GM23338 (cell line): ENCODE results near the gene ZNF511. TPM values are rescaled to one million over a fixed set of nuclear protein-coding genes. Genes with fewer than 3 reads are reported as not detected.

ENCODE experiments used
- ATAC-seq: fragments of 200-7000 bp; cut with Tn5 transposase; 3 replicates; pipeline ENCODE4 v1.9.1; 2020
- DNase-seq: peaks from one replicate; pipeline ENCODE4 v3.0.0-alpha.2; 2015; ENCODE audit warnings: low spot score
- H2AFZ ChIP-seq: fragments of 200-600 bp; sonication (generic); 2 replicates; pipeline ENCODE4 v1.8.0; 2016; ENCODE audit warnings: antibody characterized with exemption, mild to moderate bottlenecking, moderate library complexity
- H3F3A ChIP-seq: fragments of 200-600 bp; sonication (generic); replicated peaks from 2 replicates; pipeline ENCODE4 v1.8.0; 2017; ENCODE audit warnings: antibody characterized with exemption, mixed run types, low read depth
- H3K27ac ChIP-seq: fragments of 200-600 bp; sonication (generic); 2 replicates; pipeline ENCODE4 v1.6.1; 2016; ENCODE audit warnings: low read depth
- H3K27me3 ChIP-seq: fragments of 200-600 bp; sonication (generic); 2 replicates; pipeline ENCODE4 v1.8.0; 2016; ENCODE audit warnings: mild to moderate bottlenecking, mixed run types, moderate library complexity; ENCODE audit not compliant: insufficient read depth
- H3K36me3 ChIP-seq: fragments of 200-600 bp; sonication (generic); 2 replicates; pipeline ENCODE4 v1.8.0; 2016; ENCODE audit warnings: mild to moderate bottlenecking; ENCODE audit not compliant: insufficient read depth
- H3K4me1 ChIP-seq: fragments of 200-600 bp; sonication (generic); 2 replicates; pipeline ENCODE4 v1.8.0; 2016; ENCODE audit warnings: mild to moderate bottlenecking, moderate library complexity; ENCODE audit not compliant: insufficient read depth
- H3K4me2 ChIP-seq: fragments of 200-600 bp; sonication (generic); 2 replicates; pipeline ENCODE4 v1.7.1; 2017; ENCODE audit warnings: mixed run types
- H3K4me3 ChIP-seq: fragments of 200-600 bp; sonication (generic); 2 replicates; pipeline ENCODE4 v1.6.1; 2016; ENCODE audit warnings: mixed run types
- H3K79me2 ChIP-seq: fragments of 200-600 bp; sonication (generic); replicated peaks from 2 replicates; pipeline ENCODE4 v1.8.0; 2017; ENCODE audit warnings: mild to moderate bottlenecking; ENCODE audit not compliant: insufficient read depth
- H3K9me2 ChIP-seq: fragments of 200-600 bp; sonication (generic); 2 replicates; pipeline ENCODE4 v1.8.0; 2017; ENCODE audit not compliant: insufficient read depth
- H4K20me1 ChIP-seq: fragments of 200-600 bp; sonication (generic); replicated peaks from 2 replicates; pipeline ENCODE4 v1.8.0; 2017; ENCODE audit warnings: mild to moderate bottlenecking; ENCODE audit not compliant: insufficient read depth
- H3K27ac Mint-ChIP-seq: 2 replicates; pipeline ENCODE4 v1.8.0; 2020; ENCODE audit warnings: inconsistent platforms, mild to moderate bottlenecking, moderate library complexity, mixed read lengths
- H3K27me3 Mint-ChIP-seq: 3 replicates; pipeline ENCODE4 v1.8.0; 2022; ENCODE audit warnings: low read depth, mild to moderate bottlenecking, moderate library complexity, mixed read lengths, inconsistent platforms; ENCODE audit not compliant: insufficient read depth, poor library complexity
- H3K36me3 Mint-ChIP-seq: 3 replicates; pipeline ENCODE4 v1.8.0; 2021; ENCODE audit warnings: low read depth, mild to moderate bottlenecking, inconsistent platforms, moderate library complexity, mixed read lengths
- H3K4me1 Mint-ChIP-seq: 3 replicates; pipeline ENCODE4 v1.8.0; 2020; ENCODE audit warnings: mild to moderate bottlenecking, inconsistent platforms, mixed read lengths
- H3K4me3 Mint-ChIP-seq: 3 replicates; pipeline ENCODE4 v1.8.0; 2021; ENCODE audit warnings: moderate library complexity, mild to moderate bottlenecking, inconsistent platforms, mixed read lengths
- H3K9me3 Mint-ChIP-seq: 3 replicates; pipeline ENCODE4 v1.8.0; 2020; ENCODE audit warnings: moderate library complexity, mild to moderate bottlenecking, inconsistent platforms, mixed read lengths
- EZH2phosphoT487 ChIP-seq: fragments of 200-600 bp; sonication (generic); IDR thresholded peaks from one replicate; pipeline ENCODE4 v1.8.1; 2018; ENCODE audit warnings: antibody characterized with exemption; ENCODE audit not compliant: unreplicated experiment
- JUNB ChIP-seq: IDR thresholded peaks from one replicate; pipeline ENCODE4 v1.6.1; 2016; ENCODE audit warnings: antibody characterized with exemption; ENCODE audit not compliant: unreplicated experiment
- NANOG ChIP-seq: IDR thresholded peaks from 2 replicates; pipeline ENCODE4 v1.6.1; 2016; ENCODE audit warnings: antibody characterized with exemption, borderline replicate concordance
- POLR2AphosphoS5 ChIP-seq: IDR thresholded peaks from 2 replicates; pipeline ENCODE4 v1.6.1; 2016; ENCODE audit warnings: antibody characterized with exemption, low read depth
- ZNF114 ChIP-seq: fragments of 250-450 bp; sonication (Bioruptor Pico); IDR thresholded peaks from 2 replicates; pipeline ENCODE4 v1.5.0; 2020; ENCODE audit warnings: mild to moderate bottlenecking, moderate library complexity
- ZNF331 ChIP-seq: fragments of 250-450 bp; sonication (Bioruptor Pico); IDR thresholded peaks from 2 replicates; pipeline ENCODE4 v1.5.0; 2020; ENCODE audit warnings: low read depth, mild to moderate bottlenecking, moderate library complexity
- polyA plus RNA-seq: library from polyadenylated mRNA; unstranded; fragments of >200 nt; fragmentation: Nextera tagmentation; extraction: Ambion mirVana; gene quantifications from 2 replicates; pipeline ENCODE4 v1.2.1, GENCODE V29; 2016
- total RNA-seq: library from RNA; depleted of rRNA; stranded (reverse); fragments of >200 nt; shearing (Covaris generic); gene quantifications from 2 replicates; pipeline ENCODE4 v1.2.3, GENCODE V29; 2014
- TF ChIP-seq, protein P1 (sequence below): IDR thresholded peaks from one replicate; pipeline ENCODE4 v1.6.1; 2018; ENCODE audit warnings: antibody characterized with exemption; ENCODE audit not compliant: unreplicated experiment
- TF ChIP-seq, protein P2 (sequence below): IDR thresholded peaks from 2 replicates; pipeline ENCODE4 v1.6.1; 2016; ENCODE audit warnings: antibody characterized with exemption
- TF ChIP-seq, protein P3 (sequence below): fragments of 250-450 bp; sonication (Bioruptor Pico); IDR thresholded peaks from 2 replicates; pipeline ENCODE4 v1.5.0; 2020; ENCODE audit warnings: mild to moderate bottlenecking, moderate library complexity

The ZNF511 gene
- total and polyA plus RNA-seq, 2 experiments from 2014 or later = 41.3 to 104 TPM

DNA sequence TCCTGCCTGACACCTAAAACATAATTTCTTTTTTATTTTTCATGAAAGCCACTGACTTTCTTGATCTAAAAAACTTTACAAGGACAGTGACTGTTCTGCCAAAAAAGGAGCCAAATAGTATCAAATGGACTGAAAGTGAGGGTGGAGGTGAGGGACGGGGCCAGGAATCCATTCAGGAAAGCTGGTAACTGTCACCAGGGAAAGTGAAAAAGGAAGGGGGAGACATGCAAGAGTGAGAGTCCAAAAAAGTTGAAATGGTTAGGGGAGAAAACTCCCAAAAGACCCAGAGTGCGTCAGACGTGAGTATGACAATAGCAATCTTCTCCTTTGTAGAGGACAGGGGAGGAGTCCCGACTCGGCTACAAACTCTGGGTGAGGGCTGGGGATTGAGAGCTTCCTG lies 35.5 kb downstream of the ZNF511 start:
- no peak overlapping the region for H2AFZ ChIP-seq
- H3K9me2 ChIP-seq = no peaks in the 10 kb centered on the region
- H3F3A ChIP-seq = no peaks in the 10 kb centered on the region
- H3K27ac Mint-ChIP-seq = no peak overlapping the region
- H4K20me1 ChIP-seq = no peaks in the 10 kb centered on the region
- TF ChIP-seq, protein P1, sequence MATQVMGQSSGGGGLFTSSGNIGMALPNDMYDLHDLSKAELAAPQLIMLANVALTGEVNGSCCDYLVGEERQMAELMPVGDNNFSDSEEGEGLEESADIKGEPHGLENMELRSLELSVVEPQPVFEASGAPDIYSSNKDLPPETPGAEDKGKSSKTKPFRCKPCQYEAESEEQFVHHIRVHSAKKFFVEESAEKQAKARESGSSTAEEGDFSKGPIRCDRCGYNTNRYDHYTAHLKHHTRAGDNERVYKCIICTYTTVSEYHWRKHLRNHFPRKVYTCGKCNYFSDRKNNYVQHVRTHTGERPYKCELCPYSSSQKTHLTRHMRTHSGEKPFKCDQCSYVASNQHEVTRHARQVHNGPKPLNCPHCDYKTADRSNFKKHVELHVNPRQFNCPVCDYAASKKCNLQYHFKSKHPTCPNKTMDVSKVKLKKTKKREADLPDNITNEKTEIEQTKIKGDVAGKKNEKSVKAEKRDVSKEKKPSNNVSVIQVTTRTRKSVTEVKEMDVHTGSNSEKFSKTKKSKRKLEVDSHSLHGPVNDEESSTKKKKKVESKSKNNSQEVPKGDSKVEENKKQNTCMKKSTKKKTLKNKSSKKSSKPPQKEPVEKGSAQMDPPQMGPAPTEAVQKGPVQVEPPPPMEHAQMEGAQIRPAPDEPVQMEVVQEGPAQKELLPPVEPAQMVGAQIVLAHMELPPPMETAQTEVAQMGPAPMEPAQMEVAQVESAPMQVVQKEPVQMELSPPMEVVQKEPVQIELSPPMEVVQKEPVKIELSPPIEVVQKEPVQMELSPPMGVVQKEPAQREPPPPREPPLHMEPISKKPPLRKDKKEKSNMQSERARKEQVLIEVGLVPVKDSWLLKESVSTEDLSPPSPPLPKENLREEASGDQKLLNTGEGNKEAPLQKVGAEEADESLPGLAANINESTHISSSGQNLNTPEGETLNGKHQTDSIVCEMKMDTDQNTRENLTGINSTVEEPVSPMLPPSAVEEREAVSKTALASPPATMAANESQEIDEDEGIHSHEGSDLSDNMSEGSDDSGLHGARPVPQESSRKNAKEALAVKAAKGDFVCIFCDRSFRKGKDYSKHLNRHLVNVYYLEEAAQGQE = no peak
- no peak for TF ChIP-seq NANOG
- no peak for TF ChIP-seq ZNF114 (CRISPR knock-in tag)
- no peak for TF ChIP-seq POLR2AphosphoS5
- TF ChIP-seq, protein P2, sequence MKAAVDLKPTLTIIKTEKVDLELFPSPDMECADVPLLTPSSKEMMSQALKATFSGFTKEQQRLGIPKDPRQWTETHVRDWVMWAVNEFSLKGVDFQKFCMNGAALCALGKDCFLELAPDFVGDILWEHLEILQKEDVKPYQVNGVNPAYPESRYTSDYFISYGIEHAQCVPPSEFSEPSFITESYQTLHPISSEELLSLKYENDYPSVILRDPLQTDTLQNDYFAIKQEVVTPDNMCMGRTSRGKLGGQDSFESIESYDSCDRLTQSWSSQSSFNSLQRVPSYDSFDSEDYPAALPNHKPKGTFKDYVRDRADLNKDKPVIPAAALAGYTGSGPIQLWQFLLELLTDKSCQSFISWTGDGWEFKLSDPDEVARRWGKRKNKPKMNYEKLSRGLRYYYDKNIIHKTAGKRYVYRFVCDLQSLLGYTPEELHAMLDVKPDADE = no peak
- TF ChIP-seq, protein P3, sequence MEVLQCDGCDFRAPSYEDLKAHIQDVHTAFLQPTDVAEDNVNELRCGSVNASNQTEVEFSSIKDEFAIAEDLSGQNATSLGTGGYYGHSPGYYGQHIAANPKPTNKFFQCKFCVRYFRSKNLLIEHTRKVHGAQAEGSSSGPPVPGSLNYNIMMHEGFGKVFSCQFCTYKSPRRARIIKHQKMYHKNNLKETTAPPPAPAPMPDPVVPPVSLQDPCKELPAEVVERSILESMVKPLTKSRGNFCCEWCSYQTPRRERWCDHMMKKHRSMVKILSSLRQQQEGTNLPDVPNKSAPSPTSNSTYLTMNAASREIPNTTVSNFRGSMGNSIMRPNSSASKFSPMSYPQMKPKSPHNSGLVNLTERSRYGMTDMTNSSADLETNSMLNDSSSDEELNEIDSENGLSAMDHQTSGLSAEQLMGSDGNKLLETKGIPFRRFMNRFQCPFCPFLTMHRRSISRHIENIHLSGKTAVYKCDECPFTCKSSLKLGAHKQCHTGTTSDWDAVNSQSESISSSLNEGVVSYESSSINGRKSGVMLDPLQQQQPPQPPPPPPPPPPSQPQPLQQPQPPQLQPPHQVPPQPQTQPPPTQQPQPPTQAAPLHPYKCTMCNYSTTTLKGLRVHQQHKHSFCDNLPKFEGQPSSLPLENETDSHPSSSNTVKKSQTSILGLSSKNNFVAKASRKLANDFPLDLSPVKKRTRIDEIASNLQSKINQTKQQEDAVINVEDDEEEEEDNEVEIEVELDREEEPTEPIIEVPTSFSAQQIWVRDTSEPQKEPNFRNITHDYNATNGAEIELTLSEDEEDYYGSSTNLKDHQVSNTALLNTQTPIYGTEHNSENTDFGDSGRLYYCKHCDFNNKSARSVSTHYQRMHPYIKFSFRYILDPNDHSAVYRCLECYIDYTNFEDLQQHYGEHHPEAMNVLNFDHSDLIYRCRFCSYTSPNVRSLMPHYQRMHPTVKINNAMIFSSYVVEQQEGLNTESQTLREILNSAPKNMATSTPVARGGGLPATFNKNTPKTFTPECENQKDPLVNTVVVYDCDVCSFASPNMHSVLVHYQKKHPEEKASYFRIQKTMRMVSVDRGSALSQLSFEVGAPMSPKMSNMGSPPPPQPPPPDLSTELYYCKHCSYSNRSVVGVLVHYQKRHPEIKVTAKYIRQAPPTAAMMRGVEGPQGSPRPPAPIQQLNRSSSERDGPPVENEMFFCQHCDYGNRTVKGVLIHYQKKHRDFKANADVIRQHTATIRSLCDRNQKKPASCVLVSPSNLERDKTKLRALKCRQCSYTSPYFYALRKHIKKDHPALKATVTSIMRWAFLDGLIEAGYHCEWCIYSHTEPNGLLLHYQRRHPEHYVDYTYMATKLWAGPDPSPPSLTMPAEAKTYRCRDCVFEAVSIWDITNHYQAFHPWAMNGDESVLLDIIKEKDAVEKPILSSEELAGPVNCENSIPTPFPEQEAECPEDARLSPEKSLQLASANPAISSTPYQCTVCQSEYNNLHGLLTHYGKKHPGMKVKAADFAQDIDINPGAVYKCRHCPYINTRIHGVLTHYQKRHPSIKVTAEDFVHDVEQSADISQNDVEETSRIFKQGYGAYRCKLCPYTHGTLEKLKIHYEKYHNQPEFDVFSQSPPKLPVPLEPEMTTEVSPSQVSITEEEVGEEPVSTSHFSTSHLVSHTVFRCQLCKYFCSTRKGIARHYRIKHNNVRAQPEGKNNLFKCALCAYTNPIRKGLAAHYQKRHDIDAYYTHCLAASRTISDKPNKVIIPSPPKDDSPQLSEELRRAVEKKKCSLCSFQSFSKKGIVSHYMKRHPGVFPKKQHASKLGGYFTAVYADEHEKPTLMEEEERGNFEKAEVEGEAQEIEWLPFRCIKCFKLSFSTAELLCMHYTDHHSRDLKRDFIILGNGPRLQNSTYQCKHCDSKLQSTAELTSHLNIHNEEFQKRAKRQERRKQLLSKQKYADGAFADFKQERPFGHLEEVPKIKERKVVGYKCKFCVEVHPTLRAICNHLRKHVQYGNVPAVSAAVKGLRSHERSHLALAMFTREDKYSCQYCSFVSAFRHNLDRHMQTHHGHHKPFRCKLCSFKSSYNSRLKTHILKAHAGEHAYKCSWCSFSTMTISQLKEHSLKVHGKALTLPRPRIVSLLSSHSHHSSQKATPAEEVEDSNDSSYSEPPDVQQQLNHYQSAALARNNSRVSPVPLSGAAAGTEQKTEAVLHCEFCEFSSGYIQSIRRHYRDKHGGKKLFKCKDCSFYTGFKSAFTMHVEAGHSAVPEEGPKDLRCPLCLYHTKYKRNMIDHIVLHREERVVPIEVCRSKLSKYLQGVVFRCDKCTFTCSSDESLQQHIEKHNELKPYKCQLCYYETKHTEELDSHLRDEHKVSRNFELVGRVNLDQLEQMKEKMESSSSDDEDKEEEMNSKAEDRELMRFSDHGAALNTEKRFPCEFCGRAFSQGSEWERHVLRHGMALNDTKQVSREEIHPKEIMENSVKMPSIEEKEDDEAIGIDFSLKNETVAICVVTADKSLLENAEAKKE (CRISPR knock-in tag) = no peak
- TF ChIP-seq JUNB = no peak
- TF ChIP-seq ZNF331 (CRISPR knock-in tag) = no peak
- TF ChIP-seq EZH2phosphoT487 = no peak
- no peak overlapping the region for H3K4me2 ChIP-seq
- H3K4me1 ChIP-seq = no peaks in the 10 kb centered on the region; the same call in 1 of the 2 replicates
- peaks cover 11% of the 10 kb centered on the region for H3K4me1 Mint-ChIP-seq
- H3K27me3 Mint-ChIP-seq = peaks cover 17% of the 10 kb centered on the region
- ATAC-seq (no peak), DNase-seq (no peak)
- no peaks in the 10 kb centered on the region for H3K36me3 Mint-ChIP-seq
- no peaks in the 10 kb centered on the region for H3K36me3 ChIP-seq
- H3K9me3 Mint-ChIP-seq = peaks cover 5% of the 10 kb centered on the region; the same call in 2 of the 3 replicates
- H3K4me3 ChIP-seq = no peak overlapping the region
- H3K4me3 Mint-ChIP-seq = no peak overlapping the region
- no peak overlapping the region for H3K27ac ChIP-seq
- H3K79me2 ChIP-seq = no peaks in the 10 kb centered on the region
- H3K27me3 ChIP-seq = no peaks in the 10 kb centered on the region
